Measurements from ENCODE around the gene CCL28.

GRCh38 chr5:43335681-43336080 is 76.5 kb downstream of the CCL28 start:
- no peak for TF ChIP-seq CTCF (IDR thresholded peaks at IDR 0.05)
- no peak for TF ChIP-seq POLR2A (IDR thresholded peaks at IDR 0.05)

Measured in lower leg skin (tissue), 3 donors.